Fibroblast of gingiva (primary cell): ENCODE results near the gene GALNT10.

Source experiments
- DNase-seq: peaks from one replicate; pipeline ENCODE4 v3.0.0-alpha.2; 2011; ENCODE audit warnings: low read depth

The GALNT10 gene

DNA sequence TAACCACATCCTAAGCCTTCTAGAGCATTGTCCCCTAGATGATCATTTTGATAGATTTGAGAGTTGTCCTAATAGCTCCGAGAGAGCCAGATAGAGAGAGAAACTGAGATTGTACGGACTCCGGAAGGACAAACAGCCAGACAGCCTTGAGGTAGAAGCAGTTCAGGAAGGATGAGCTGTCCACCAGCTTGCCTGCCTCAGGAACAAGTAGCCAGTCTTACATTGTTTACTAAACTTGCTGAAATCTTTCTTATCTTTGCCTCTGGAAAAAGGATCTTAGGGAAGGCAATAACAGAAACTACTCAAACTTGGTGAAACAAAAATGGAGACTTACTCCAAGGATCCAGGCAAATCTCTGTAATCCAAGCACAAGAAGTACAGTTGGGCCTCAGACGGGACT lies 216.3 kb downstream of the GALNT10 start:
- DNase-seq: no peak

DNA sequence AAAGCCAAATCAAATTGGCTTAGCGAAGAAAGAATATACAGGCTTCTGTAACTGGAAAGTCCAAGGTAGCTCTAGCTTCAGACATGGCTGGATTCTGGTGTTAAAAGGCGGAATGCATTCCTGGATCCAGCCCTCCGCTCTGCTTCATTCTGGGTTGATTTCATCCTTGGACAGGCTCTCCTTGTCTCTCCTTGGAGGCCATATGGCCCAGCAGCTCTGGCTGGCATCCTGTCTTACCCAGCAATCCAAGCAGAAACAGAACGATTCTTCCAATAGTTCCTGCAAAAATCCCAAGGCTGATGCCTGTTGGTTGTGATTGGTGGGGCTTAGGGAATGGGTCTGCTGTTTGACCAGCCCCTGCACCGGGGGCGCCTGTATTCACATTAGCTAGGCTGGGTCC lies 218.3 kb downstream of the GALNT10 start:
- DNase-seq: no peak

DNA sequence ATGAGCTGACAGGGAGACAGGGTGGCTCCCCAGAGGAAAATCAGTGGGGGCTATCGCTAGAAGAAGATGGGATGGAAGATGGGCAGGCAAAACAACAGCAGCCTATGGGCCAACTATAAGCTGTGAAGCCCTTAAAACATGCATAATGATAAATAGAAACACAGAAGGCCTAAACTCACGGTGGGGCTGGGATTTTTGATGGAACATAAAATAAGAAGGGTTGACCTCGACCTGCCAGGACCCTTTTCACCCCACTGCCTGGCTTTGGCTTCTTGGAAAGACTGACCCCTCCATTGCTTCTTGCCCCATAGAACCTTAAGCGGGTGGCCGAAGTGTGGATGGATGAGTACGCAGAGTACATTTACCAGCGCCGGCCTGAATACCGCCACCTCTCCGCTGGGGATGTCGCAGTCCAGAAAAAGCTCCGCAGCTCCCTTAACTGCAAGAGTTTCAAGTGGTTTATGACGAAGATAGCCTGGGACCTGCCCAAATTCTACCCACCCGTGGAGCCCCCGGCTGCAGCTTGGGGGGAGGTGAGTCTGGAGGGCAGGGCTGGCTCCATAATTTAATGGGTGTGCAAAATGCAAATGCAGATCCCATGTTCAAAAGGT lies 218.8 kb downstream of the GALNT10 start:
- no peak for DNase-seq

DNA sequence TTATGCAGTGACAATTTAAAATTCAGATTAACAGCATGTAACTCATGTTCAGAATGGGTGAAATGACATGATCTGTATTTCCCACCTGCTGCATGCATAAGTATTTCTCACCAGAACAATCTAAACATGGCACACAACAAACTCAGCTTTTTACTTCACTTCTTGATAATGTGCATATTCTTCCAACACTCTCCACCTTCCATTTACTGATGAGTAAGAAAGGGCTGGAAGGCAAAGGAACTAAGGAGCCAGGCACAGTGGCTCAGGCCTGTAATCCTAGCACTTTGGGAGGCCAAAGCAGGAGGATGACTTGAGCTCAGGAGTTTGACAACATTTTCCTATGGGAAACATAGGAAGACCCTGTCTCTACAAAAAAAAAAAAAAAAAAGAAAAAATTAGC lies 219.5 kb downstream of the GALNT10 start:
- DNase-seq: no peak

DNA sequence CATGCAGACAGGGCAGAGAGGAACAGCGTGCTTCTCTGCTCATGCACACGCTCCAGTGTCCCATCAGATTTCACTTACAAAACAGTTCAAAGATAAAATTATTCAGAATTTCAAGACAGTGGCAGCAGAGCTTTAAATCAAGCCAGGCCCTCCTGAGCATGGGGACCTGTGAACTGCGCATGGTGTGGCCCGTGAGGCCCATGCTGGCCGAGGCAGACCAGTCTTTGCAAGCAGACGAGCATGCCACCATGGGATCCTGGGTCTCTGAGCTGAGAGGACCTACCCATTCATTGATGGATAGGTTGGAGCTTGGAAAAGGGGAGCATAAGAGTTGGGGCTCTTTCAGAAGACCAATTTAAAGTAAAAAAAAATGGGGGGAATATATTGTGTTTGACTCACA lies 220.3 kb downstream of the GALNT10 start:
- no peak for DNase-seq

DNA sequence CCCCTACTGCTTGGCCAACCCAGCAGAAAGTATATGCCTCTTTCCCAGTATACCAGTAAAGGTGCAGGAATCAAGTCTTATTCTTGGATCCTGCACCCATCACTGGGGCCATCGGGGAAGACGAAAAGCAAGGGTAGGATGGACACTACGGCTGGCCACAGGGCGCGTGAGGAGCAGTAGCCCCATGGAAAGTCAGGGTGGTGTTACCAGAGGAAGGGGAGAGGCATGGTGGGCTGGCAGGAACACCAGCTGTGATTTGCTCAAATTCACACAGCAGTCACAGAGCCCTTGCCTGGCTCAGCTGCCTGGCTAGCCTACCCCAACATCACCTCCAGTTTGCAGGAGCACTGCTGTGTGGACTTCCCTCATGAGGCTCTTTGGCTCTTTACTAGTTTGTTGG lies 220.8 kb downstream of the GALNT10 start:
- DNase-seq: no peak

DNA sequence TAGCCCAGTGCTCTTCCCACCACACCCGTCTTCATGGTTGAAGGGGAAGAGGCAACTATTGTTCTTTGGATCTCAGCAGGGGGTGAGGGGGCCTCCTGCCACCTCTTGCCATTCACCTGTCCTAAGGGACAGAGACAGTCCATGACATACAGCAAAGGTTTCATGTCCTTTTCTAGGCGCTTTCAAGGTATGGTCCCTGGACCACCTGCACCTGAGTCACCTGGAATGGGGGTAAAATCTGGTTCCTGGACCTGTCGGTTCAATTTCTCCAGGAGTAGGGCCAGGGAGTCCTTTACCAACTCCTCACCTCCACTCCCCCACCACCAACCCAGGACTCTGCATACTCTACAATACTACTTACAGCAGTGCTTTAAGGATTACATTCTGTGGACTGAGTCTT lies 221.8 kb downstream of the GALNT10 start:
- no peak for DNase-seq

DNA sequence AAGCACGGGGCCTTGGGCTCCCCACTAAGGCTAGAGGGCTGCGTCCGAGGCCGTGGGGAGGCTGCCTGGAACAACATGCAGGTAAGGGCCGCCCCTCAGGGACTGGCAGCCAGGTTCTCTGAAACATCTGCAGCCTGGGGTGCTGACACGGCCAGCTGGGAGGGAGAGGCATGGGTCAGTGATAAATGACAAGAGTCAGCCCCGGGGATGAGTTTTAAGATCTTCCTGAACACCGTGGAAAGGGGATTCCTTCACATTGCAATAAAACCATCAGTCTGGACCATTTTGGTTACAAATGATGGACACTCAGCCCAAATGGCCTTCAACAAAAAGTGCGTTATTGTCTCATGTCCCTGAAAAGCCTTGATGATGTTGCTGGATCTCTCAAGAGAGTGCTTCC lies 222.4 kb downstream of the GALNT10 start:
- no peak for DNase-seq

DNA sequence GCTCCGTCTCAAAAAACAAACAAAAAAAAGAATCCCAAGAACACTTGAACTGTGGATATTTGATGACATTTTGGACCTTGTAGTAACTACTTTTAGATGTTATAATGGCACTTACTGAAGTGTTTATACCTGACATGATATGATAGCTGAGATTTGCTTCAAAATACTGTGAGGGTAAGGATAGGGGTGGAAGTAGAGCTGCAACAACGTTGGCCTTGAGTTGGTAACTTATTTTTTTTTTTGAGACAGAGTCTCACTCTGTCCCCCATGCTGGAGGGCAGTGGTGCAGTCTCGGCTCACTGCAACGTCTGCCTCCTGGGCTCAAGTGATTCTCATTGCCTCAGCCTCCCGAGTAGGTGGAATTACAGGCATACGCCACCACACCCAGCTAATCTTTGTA lies 224.6 kb downstream of the GALNT10 start:
- DNase-seq: no peak

DNA sequence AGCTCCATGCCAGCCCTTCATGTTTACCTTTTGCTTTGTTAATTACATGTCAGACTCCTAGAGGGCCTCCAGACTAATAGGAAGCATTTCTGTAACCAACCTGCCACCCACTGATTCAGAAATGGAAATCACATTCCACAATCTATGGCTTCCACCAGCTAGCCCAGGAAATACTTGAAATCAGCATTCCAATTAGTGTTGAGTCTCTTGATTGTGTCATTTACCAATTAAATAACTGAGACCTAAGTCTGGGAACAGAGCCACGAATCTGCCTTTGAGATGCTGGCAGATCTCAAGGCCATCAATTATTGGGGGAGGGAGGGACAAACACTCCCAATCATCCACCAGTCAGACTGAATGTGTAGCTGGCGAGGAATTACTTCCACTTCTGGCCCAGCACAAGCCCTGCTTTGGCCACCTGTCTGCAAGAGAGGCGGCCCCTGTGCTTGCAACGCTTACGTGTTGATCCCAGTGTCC lies 227.8 kb downstream of the GALNT10 start:
- DNase-seq: no peak

DNA sequence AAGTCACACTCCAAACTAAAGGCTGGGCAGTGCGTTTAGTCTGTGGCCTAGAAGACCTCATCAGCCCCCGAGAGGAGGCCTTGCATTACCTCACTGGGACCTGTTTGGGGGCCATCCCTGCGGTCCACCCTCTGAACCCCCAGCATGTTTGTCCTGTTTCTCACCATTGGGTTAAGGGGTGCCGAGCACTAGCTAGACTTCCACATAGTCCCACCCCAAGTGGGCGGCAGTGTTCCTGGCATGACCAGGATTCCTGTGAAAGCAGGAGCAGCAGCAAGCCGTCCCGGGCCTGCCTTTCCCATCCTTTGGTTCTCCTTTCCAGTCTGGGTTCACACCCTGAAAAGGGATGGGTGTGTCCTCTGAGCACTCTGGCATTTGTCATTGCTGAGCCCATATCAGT lies 228.7 kb downstream of the GALNT10 start:
- DNase-seq: no peak

DNA sequence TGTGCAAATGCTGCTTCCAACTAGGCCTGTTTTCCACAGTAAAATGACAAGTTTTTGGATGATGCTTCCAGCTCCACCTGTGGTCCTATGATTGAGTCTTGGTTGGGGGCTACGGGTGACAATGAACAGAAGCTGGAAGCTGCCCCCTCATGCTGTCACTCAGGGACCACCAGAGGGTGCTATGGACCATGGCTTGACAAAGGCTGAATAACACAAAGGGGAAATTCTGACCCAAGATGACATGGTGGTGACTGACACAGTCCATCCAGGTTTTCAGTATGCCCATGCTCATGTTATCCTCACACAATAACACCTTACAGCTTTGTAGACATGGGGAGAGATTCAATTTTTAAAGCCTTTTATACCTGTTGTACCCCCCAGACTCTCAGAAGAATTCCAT lies 231.3 kb downstream of the GALNT10 start:
- no peak for DNase-seq

DNA sequence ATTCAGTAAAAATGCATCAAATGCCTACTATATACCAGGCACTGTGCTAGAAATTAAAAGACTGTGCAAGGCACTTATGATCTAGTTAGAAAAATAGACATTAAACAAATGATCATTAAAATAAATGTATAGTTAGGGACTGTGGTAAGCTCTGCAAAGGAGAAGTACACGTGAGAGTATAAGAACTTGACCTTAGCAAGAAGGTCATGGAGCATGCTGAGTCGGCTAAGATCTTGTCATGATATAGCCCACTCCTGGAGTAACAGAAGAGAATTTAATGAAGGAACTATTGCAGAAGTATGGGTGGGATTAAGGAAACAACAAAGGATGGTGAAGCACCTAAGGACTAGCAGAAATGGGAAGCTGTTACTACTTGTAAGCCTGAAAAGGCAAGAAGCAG lies 231.8 kb downstream of the GALNT10 start:
- DNase-seq: no peak

DNA sequence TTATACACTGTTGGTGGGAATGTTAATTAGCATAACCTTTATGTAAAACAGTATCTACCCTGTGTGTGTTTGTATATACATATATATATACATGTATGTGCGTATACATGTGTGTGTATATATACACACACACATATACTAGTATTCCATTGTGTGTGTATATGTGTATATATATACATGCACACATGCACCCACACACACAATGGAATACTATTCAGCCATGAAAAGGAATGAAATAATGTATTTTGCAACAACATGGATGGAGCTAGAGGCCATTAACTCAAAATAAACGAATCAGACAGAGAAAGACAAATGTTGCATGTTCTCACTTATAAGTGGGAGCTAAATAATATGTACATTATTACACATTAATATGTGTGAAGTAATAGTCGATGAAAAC lies 237.7 kb downstream of the GALNT10 start:
- DNase-seq: no peak

DNA sequence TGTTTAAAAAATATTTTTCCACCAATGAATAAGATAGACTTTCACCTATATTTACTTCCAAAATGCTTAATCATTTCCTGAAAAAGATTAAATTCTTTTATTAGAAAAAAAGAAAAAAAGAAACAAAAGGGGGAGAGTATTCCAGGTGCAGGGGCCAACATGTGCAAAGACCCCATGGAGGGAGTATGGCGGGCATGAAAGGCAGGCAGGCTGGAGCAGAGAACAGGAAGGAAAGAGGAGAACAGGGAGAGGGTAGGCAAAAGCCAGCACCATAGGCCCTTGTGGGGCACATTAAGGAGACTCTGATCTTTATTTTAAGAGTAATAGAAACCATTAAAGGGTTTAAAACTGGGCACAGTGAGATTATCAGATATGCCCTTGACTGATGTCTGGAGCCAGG lies 238.8 kb downstream of the GALNT10 start:
- no peak for DNase-seq

DNA sequence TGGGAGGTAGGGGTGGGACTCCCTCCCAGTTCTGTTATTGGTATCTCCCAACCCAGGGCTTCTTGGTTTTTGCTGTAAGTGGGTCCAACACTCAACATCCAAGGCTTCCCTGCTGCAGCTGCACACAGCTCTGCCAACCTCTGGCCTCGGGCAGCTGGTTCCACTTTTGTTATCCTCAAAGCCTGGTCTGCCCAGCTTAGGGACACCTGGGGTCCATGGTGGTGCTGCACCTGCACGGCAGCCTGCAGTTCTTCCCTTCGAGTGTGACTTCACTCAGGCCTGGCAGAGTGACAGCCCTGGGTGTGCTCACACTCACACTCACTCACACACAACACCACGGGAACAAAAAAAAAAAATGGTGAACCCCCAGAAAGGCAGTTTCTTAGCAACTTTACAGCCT lies 239.9 kb downstream of the GALNT10 start:
- no peak for DNase-seq

DNA sequence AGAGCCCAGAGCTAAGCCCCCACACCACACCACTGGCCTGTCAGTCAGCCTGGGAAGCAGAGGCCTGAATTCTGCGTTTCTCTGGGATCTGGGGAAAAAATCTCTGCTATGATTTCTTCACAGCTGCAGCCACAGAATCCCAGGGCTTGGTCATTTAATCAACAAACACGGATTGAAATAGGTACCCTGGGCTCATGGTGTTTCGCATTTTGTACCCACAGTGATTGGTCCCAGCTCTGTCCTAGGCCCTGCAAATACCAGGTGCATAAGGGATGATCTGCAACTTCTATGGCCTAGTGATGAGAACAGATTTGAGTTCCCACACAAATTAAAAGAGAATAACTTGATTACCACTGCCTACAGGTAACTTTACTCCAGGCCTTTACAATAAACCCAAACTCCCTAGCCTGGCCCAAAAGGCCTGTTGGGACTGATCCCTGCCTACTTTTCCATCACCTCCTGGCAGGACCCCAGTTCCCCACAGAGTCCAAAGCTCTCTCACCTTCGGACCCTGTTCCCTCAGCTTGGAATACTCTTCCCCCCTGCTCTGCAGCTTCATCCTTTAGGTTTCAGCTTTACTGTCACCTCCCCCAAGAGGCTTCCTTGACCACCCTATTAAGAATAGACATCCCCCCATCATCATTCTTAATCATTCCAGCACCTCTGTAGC lies 240.6 kb downstream of the GALNT10 start:
- no peak for DNase-seq

DNA sequence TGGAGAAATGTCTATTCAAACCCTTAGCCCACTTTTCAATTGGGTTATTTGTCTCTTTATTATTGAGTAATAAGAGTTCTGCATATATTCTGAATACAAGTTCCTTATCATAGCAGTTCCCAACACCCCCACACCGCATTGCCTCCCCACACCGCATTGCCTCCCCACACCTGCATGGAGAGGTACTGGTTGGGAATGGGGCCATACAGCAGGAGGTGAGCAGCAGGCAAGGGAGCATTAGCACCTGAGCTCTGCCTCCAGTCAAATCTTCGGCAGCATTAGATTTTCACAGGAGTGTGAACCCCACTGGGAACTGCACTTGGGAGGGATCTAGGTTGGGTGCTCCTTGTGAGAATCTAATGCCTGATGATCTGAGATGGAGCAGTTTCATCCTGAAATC lies 244.7 kb downstream of the GALNT10 start:
- no peak for DNase-seq

DNA sequence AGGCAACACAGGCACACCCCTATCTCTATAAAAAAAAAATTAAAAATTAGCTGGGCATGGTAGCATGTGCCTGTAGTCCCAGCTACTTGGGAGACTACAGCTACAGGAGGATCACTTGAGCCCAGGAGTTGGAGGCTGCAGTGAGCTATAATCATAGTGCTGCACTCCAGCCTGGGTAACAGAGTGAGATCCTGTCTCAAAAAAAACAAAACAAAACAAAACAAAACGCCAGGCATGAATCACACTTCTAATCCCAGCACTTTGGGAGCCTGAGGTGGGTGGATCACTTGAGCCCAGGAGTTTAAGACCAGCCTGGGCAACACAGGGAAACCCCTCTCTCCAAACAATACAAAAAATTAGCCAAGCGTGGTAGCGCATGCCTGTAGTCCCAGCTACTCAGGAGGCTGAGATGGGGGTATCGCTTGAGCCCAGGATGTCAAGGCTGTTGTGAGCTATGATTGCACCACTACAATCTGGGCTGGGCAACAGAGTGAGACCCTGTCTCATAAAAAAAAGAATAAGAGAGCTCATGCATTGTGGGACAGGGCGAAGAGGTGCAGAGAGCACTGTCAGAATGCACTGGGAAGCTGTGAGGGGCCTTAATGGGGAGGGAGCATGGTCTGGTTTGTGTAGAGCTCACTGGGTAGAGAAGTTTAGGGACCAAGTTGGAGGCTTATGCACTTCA lies 246.9 kb downstream of the GALNT10 start:
- no peak for DNase-seq

DNA sequence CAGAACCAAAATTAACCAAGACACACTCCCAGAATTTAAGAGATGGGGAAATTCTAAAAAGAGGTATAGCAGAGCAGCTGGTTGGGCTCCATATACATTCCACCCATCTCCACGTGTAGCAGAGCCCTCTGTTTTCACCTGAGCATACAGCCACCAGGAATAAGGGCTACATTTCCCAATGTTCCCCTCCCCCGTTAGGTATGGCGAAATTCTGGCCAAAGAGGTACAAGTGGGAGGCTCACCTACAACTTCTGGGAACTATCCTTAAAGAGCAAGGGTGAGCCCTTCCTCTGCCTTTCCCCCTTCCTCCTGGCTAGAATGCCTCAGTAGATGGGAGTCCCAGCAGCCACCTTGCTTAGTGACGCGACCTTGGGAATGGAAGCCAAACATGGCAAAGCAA lies 250.0 kb downstream of the GALNT10 start:
- DNase-seq: no peak

DNA sequence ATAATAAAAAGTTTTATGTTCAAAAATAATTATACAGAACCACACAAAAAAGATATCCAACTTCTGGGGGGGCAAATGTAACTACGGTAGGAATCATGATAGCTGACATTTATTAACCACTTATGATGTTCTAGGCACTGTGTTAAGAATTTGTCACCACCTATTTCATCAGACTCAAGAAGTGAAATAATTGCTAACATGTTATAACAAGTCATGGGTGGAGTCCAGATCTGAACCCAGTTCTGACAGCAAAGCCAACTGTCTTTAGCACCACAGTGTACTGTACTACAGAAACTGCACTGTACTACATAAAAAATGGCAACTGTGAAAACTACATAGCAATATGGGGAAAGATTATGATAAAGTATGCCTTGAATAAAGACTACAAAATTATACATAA lies 252.3 kb downstream of the GALNT10 start:
- no peak for DNase-seq

DNA sequence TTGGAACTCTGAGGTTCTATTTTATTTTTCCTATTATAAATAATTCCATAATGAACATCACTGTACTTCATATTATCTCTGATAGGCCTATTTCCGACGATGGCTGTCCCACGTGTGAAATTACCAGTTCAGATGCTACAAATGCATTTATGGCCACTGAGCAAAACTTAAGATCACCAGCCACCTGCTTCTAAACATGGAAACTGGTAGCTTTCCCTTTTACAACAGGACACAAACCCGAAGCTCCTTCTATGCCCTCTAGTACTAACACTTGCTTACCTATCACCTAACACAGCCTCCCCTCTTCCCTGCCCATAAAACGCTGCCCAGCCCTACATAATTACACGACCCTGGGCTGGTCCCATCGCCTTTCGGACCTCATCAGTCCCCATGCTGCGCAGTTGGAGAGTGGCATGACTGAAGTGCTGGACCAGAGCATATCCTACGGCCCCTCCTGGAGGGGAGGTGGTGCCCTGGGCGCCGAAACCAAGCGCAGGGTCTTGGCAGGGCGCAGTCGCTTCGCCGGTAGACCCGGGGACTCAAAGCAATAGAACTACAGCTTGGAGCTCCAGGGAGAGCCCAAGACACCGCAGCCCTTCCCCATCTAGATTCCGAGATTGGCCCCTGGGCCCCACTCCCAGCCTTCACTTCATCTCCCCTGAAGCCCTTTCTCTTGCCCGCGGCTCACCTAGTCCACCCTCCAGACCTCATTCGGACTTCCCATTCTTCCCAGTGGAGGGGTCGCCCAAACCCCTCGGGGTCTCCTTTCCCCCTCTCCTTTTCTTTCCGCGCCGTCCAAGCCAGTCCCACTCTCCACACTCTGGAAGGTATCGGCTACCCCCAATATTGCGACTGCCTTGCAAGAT lies 254.3 kb downstream of the GALNT10 start:
- no peak for DNase-seq
